ENCODE measurements around the gene ANKRD24. TPM values are rescaled to one million over a fixed set of nuclear protein-coding genes. Genes with fewer than 3 reads are reported as not detected.
"Not testable (repeated sequence)": the region's sequence is repeated elsewhere in the genome, so short reads cannot be mapped to it uniquely, and the experiment has no call there.

ANKRD24 gene
- total RNA-seq, 1 donor from 2014 or later = not detected

GRCh38 chr19:4149518-4150288, 32.8 kb upstream of the ANKRD24 start:
- H3K36me3 ChIP-seq (ENCODE audit: control insufficient read depth in 3 of 3, insufficient read depth in 3 of 3, low read length in 3 of 3) = no peaks in the 10 kb centered on the region
- no peaks in the 10 kb centered on the region for H3K4me1 ChIP-seq (ENCODE audit: control insufficient read depth in 3 of 3, insufficient read depth in 3 of 3, low read length in 3 of 3)
- no peak overlapping the region for H3K9ac ChIP-seq (ENCODE audit: low read depth in 1 of 3, low read length in 3 of 3)
- no peak overlapping the region for H3K27ac ChIP-seq (ENCODE audit: low read depth, low read length)
- H3K4me3 ChIP-seq (ENCODE audit: low read length in 3 of 3) = no peak overlapping the region
- peaks cover 12 to 33% (median 29%) of the 10 kb centered on the region in 3 donors for H3K27me3 ChIP-seq (ENCODE audit: control insufficient read depth in 3 of 3, insufficient read depth in 3 of 3, low read length in 3 of 3)
- H3K9me3 ChIP-seq (ENCODE audit: control insufficient read depth in 3 of 3, low read length in 3 of 3) = no peaks in the 10 kb centered on the region

- Histone ChIP-seq H3K27ac (ENCODE audit: low read depth, low read length) (no peak overlapping the region), H3K9ac (ENCODE audit: low read depth in 1 of 3, low read length in 3 of 3) (no peak overlapping the region), H3K4me3 (ENCODE audit: low read length in 3 of 3) (no peak overlapping the region), H3K4me1 (ENCODE audit: control insufficient read depth in 3 of 3, insufficient read depth in 3 of 3, low read length in 3 of 3) (no peaks in the 10 kb centered on the region), H3K9me3 (ENCODE audit: control insufficient read depth in 3 of 3, low read length in 3 of 3) (no peaks in the 10 kb centered on the region), H3K27me3 (ENCODE audit: control insufficient read depth in 3 of 3, insufficient read depth in 3 of 3, low read length in 3 of 3) (peaks cover 10 to 29% (median 23%) of the 10 kb centered on the region in 3 donors), H3K36me3 (ENCODE audit: control insufficient read depth in 3 of 3, insufficient read depth in 3 of 3, low read length in 3 of 3) (no peaks in the 10 kb centered on the region)
These were observed 30.9 kb upstream of the ANKRD24 start for GRCh38 chr19:4151623-4152022.

DNA sequence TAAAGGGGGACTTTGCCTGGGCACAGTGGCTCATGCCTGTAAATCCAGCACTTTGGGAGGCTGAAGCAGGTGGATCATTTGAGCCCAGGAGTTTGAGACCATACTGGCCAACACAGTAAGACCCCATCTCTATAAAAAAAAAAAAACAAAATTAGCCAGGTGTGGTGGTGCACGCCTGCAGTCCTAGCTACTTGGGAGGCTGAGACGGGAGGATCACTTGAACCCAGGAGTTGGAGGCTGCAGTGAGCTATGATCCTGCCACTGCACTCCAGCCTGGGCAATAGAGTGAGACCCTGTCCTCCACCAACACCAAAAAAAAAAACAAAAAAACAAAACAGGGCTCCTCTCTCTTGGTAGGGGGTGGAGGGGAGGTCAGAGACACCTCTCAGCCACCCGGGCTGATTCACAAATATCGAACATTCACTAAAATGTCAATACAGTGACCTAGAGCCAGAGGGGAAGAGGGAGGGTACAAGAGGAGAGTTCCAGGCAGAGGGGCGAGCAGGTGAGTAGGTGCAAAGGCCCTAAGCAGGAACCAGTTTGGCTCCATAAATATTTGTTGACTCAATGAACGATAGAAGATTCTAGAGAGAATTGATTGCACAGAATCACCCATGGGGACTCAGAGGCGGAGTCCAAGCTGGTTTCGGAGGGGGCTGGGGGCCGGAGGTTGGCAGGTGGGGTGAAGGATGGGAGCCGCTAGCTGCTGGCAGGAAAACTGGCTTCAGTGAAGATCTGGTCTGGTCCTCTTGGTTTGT, 30.1 kb upstream of the ANKRD24 start:
- Histone ChIP-seq H3K27me3 (ENCODE audit: control insufficient read depth in 3 of 3, insufficient read depth in 3 of 3, low read length in 3 of 3) (peaks cover 10 to 32% (median 23%) of the 10 kb centered on the region in 3 donors), H3K9me3 (ENCODE audit: control insufficient read depth in 3 of 3, low read length in 3 of 3) (no peaks in the 10 kb centered on the region), H3K9ac (ENCODE audit: low read depth in 1 of 3, low read length in 3 of 3) (no peak overlapping the region), H3K27ac (ENCODE audit: low read depth, low read length) (no peak overlapping the region), H3K4me1 (ENCODE audit: control insufficient read depth in 3 of 3, insufficient read depth in 3 of 3, low read length in 3 of 3) (no peaks in the 10 kb centered on the region), H3K36me3 (ENCODE audit: control insufficient read depth in 3 of 3, insufficient read depth in 3 of 3, low read length in 3 of 3) (no peaks in the 10 kb centered on the region), H3K4me3 (ENCODE audit: low read length in 3 of 3) (no peak overlapping the region)

DNA sequence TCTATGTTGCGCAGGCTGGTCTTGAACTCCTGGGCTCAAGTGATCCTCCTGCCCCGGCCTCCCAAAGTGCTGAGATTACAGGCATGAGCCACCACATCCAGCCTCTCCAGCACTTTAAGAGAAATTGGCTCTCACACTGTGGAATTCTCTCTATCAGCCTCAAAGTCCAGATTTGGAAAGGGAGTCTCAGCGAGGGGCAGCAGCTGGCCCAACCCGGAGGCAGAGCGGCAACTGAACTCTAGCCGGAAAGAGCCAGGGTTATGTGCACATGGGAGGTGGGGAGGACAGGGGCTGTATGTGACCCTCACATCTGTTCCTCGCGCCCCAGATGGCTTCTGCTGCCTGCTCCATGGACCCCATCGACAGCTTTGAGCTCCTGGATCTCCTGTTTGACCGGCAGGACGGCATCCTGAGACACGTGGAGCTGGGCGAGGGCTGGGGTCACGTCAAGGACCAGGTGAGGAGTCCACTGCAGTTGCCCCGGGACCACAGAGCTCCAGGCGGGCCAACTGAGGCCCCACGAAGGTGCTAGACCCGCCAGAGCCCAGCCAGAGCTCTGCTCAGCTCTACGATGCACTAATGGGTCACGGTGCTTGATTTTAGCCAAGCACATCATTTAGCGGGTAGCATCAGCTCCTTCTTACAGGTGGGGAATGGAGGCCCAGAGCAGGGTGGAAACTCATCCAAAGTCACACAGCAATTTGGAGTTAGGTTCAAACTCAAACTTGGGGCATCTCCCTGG, 27.7 kb upstream of the ANKRD24 start:
- H3K36me3 ChIP-seq (ENCODE audit: control insufficient read depth in 3 of 3, insufficient read depth in 3 of 3, low read length in 3 of 3) = no peaks in the 10 kb centered on the region

DNA sequence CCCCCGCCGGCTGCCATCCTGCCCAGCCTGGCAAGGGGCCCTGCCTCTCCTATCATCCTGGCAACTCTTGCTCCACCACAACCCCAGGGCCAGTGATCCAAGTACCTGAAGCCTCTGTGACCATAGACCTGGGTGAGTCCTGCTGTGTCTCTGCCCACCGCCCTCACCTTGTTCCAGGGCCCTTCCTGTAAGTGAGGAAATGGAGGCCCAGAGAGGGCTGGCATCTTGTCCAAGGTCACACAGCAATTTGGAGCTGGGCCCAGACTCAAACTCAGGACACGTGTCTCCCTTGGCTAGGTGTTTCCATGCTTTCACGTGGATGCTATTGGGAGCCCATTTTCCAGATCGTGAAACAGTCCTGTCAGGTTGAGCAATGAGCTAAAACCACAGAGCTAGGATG, 25.3 kb upstream of the ANKRD24 start:
- H3K4me1 ChIP-seq (ENCODE audit: control insufficient read depth in 3 of 3, insufficient read depth in 3 of 3, low read length in 3 of 3) = no peaks in the 10 kb centered on the region
- H3K27ac ChIP-seq (ENCODE audit: low read depth, low read length) = no peak overlapping the region
- H3K27me3 ChIP-seq (ENCODE audit: control insufficient read depth in 3 of 3, insufficient read depth in 3 of 3, low read length in 3 of 3) = peaks cover 7 to 25% (median 22%) of the 10 kb centered on the region in 3 donors
- H3K36me3 ChIP-seq (ENCODE audit: control insufficient read depth in 3 of 3, insufficient read depth in 3 of 3, low read length in 3 of 3) = no peaks in the 10 kb centered on the region
- H3K9me3 ChIP-seq (ENCODE audit: control insufficient read depth in 3 of 3, low read length in 3 of 3) = no peaks in the 10 kb centered on the region
- no peak overlapping the region for H3K4me3 ChIP-seq (ENCODE audit: low read length in 3 of 3)
- no peak overlapping the region for H3K9ac ChIP-seq (ENCODE audit: low read depth in 1 of 3, low read length in 3 of 3)

More for the DNA sequence above, 27.7 kb upstream of the ANKRD24 start:
- Histone ChIP-seq H3K27me3 (ENCODE audit: control insufficient read depth in 3 of 3, insufficient read depth in 3 of 3, low read length in 3 of 3) (peaks cover 10 to 28% (median 22%) of the 10 kb centered on the region in 3 donors), H3K9me3 (ENCODE audit: control insufficient read depth in 3 of 3, low read length in 3 of 3) (no peaks in the 10 kb centered on the region), H3K4me3 (ENCODE audit: low read length in 3 of 3) (no peak overlapping the region), H3K9ac (ENCODE audit: low read depth in 1 of 3, low read length in 3 of 3) (no peak overlapping the region), H3K27ac (ENCODE audit: low read depth, low read length) (no peak overlapping the region), H3K4me1 (ENCODE audit: control insufficient read depth in 3 of 3, insufficient read depth in 3 of 3, low read length in 3 of 3) (no peaks in the 10 kb centered on the region)

- H3K9ac ChIP-seq (ENCODE audit: low read depth in 1 of 3, low read length in 3 of 3); H3K9me3 ChIP-seq (ENCODE audit: control insufficient read depth in 3 of 3, low read length in 3 of 3); H3K4me1 ChIP-seq (ENCODE audit: control insufficient read depth in 3 of 3, insufficient read depth in 3 of 3, low read length in 3 of 3); H3K27ac ChIP-seq (ENCODE audit: low read depth, low read length); H3K36me3 ChIP-seq (ENCODE audit: control insufficient read depth in 3 of 3, insufficient read depth in 3 of 3, low read length in 3 of 3); H3K4me3 ChIP-seq (ENCODE audit: low read length in 3 of 3): not testable (repeated sequence)
- peaks cover 7 to 25% (median 18%) of the 10 kb centered on the region in 3 donors for H3K27me3 ChIP-seq (ENCODE audit: control insufficient read depth in 3 of 3, insufficient read depth in 3 of 3, low read length in 3 of 3)
These were observed 24.5 kb upstream of the ANKRD24 start for GRCh38 chr19:4157971-4158370.

GRCh38 chr19:4161415-4162077, 20.9 kb upstream of the ANKRD24 start:
- Histone ChIP-seq H3K4me1 (ENCODE audit: control insufficient read depth in 3 of 3, insufficient read depth in 3 of 3, low read length in 3 of 3) (no peaks in the 10 kb centered on the region), H3K4me3 (ENCODE audit: low read length in 3 of 3) (no peak overlapping the region), H3K27ac (ENCODE audit: low read depth, low read length) (no peak overlapping the region), H3K9ac (ENCODE audit: low read depth in 1 of 3, low read length in 3 of 3) (no peak overlapping the region), H3K27me3 (ENCODE audit: control insufficient read depth in 3 of 3, insufficient read depth in 3 of 3, low read length in 3 of 3) (peaks cover 9 to 21% (median 19%) of the 10 kb centered on the region in 3 donors), H3K9me3 (ENCODE audit: control insufficient read depth in 3 of 3, low read length in 3 of 3) (no peaks in the 10 kb centered on the region), H3K36me3 (ENCODE audit: control insufficient read depth in 3 of 3, insufficient read depth in 3 of 3, low read length in 3 of 3) (no peaks in the 10 kb centered on the region)

GRCh38 chr19:4164262-4164661, 18.2 kb upstream of the ANKRD24 start:
- peaks cover 9 to 30% (median 18%) of the 10 kb centered on the region in 3 donors for H3K27me3 ChIP-seq (ENCODE audit: control insufficient read depth in 3 of 3, insufficient read depth in 3 of 3, low read length in 3 of 3)

GRCh38 chr19:4171676-4172075, 10.8 kb upstream of the ANKRD24 start:
- Histone ChIP-seq H3K36me3 (ENCODE audit: control insufficient read depth in 3 of 3, insufficient read depth in 3 of 3, low read length in 3 of 3) (peaks cover 4 to 9% (median 9%) of the 10 kb centered on the region in 3 donors), H3K27ac (ENCODE audit: low read depth, low read length) (no peak overlapping the region), H3K9ac (ENCODE audit: low read depth in 1 of 3, low read length in 3 of 3) (no peak overlapping the region), H3K9me3 (ENCODE audit: control insufficient read depth in 3 of 3, low read length in 3 of 3) (no peaks in the 10 kb centered on the region), H3K4me3 (ENCODE audit: low read length in 3 of 3) (no peak overlapping the region), H3K4me1 (ENCODE audit: control insufficient read depth in 3 of 3, insufficient read depth in 3 of 3, low read length in 3 of 3) (no peaks in the 10 kb centered on the region), H3K27me3 (ENCODE audit: control insufficient read depth in 3 of 3, insufficient read depth in 3 of 3, low read length in 3 of 3) (peaks cover 0 to 31% (median 23%) of the 10 kb centered on the region in 3 donors)

More at GRCh38 chr19:4164262-4164661, 18.2 kb upstream of the ANKRD24 start:
- Histone ChIP-seq H3K36me3 (ENCODE audit: control insufficient read depth in 3 of 3, insufficient read depth in 3 of 3, low read length in 3 of 3) (no peaks in the 10 kb centered on the region), H3K4me3 (ENCODE audit: low read length in 3 of 3) (no peak overlapping the region), H3K4me1 (ENCODE audit: control insufficient read depth in 3 of 3, insufficient read depth in 3 of 3, low read length in 3 of 3) (no peaks in the 10 kb centered on the region), H3K9ac (ENCODE audit: low read depth in 1 of 3, low read length in 3 of 3) (no peak overlapping the region), H3K27ac (ENCODE audit: low read depth, low read length) (no peak overlapping the region), H3K9me3 (ENCODE audit: control insufficient read depth in 3 of 3, low read length in 3 of 3) (no peaks in the 10 kb centered on the region)

Measured in skeletal muscle tissue (tissue), 4 donors.